ENCODE measurements around the gene TTBK2.
A peak's percentile ranks its signal among the peaks of the same experiment; 100 is the strongest.

Gene TTBK2

DNA sequence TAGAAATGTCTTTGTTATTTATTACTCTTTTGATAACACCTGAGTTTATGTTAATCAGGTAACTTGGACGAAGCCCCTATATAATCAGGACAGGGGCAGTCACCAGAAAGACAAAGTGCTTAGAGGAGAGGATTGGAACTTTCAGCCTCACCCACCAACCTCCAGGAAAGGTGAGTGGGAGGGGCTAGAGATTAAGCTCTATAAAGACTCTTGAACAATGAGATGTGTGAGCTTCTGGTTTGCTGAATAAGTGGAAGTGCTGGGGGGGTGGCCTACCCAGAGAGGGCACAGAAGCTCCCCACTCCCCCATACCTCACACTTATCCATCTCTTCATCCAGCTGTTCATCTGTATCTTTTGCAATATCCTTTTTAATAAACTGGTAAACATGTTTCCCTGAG is 73.9 kb downstream of the TTBK2 start:
- TF ChIP-seq, protein P1, sequence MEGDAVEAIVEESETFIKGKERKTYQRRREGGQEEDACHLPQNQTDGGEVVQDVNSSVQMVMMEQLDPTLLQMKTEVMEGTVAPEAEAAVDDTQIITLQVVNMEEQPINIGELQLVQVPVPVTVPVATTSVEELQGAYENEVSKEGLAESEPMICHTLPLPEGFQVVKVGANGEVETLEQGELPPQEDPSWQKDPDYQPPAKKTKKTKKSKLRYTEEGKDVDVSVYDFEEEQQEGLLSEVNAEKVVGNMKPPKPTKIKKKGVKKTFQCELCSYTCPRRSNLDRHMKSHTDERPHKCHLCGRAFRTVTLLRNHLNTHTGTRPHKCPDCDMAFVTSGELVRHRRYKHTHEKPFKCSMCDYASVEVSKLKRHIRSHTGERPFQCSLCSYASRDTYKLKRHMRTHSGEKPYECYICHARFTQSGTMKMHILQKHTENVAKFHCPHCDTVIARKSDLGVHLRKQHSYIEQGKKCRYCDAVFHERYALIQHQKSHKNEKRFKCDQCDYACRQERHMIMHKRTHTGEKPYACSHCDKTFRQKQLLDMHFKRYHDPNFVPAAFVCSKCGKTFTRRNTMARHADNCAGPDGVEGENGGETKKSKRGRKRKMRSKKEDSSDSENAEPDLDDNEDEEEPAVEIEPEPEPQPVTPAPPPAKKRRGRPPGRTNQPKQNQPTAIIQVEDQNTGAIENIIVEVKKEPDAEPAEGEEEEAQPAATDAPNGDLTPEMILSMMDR (IDR thresholded peaks at IDR 0.05), result no peak
- TF ChIP-seq ZFX (IDR thresholded peaks at IDR 0.05; ENCODE audit: borderline replicate concordance), result no peak
- H3K27ac ChIP-seq, result no peak overlapping the region

DNA sequence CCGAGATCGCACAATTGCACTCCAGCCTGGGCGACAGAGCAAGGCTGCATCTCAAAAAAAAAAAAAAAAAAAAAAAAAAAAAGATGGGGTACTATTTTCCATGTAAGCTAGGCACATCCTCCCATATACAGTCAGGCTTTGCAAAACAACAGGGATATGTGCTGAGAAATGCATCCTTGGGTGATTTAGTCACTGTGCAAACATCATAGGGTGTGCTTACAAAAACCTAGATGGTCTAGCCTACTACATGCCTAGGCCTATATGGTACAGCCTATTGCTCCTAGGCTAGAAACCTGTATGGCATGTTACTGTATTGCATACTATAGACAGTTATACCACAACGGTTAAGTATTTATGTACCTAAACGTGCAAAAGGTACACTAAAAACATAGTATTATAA is 75.0 kb downstream of the TTBK2 start:
- TF ChIP-seq, protein P1 (IDR thresholded peaks at IDR 0.05), result no peak
- no peak for TF ChIP-seq ZFX (IDR thresholded peaks at IDR 0.05; ENCODE audit: borderline replicate concordance)
- H3K27ac ChIP-seq, result no peak overlapping the region

DNA sequence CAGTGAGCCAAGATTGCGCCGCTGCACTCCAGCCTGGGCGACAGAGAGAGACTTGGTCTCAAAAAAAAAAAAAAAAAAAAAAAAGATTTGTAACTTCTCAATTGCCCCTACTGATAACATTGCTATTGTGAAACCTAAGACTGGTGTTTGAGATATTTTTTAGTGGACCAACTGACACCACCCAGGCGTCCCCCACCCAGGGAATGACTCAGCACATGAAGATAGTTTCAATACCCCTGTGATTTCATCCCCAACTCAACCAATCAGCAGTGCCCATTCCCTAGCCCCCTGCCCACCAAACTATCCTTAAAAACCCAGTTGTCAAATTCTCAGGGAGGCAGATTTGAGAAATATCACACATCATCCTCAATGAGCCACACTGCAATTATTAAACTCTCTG is 76.9 kb downstream of the TTBK2 start:
- H3K27ac ChIP-seq, result no peak overlapping the region
- TF ChIP-seq, protein P1 (IDR thresholded peaks at IDR 0.05), result no peak
- TF ChIP-seq ZFX (IDR thresholded peaks at IDR 0.05; ENCODE audit: borderline replicate concordance), result no peak

DNA sequence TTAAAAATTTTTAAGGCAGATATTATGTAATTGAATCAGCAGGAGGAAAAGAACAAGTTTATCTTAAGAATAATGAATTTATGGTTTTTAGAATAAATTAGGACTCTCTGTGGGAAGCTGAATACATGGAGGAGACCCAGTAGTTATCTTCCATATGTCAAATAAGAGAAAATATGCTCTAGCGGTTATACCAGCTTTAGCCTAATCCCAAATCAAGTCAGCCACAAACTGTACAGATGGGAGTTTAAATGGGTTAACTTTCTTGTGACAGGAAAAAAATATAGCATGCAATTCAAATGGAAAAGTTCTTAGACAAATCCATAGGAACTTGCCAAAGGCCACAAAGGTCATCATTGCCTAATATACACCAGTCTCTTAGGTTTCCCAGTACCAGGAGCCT is 84.3 kb downstream of the TTBK2 start:
- no peak for TF ChIP-seq ZFX (IDR thresholded peaks at IDR 0.05; ENCODE audit: borderline replicate concordance)
- TF ChIP-seq, protein P1 (IDR thresholded peaks at IDR 0.05), result no peak
- H3K27ac ChIP-seq, result no peak overlapping the region

DNA sequence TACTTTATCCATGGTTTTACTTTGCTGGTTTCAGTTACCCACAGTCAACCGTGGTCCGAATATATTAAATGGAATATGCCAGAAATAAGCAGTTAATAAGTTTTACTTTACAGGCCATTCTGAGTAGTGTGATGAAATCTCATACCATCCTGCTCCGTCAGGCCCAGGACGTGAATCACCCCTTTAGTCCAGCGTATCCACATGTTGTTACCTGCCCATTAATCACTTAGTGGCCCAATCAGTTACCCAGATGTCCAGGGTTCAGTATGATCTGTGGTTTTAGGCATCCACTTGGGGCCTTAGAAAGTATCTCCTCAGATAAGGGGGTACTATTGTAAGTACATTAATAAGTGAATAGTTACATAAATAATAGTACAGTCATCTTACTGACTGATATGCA is 88.0 kb downstream of the TTBK2 start:
- no peak overlapping the region for H3K27ac ChIP-seq
- TF ChIP-seq, protein P1 (IDR thresholded peaks at IDR 0.05), result no peak
- no peak for TF ChIP-seq ZFX (IDR thresholded peaks at IDR 0.05; ENCODE audit: borderline replicate concordance)

DNA sequence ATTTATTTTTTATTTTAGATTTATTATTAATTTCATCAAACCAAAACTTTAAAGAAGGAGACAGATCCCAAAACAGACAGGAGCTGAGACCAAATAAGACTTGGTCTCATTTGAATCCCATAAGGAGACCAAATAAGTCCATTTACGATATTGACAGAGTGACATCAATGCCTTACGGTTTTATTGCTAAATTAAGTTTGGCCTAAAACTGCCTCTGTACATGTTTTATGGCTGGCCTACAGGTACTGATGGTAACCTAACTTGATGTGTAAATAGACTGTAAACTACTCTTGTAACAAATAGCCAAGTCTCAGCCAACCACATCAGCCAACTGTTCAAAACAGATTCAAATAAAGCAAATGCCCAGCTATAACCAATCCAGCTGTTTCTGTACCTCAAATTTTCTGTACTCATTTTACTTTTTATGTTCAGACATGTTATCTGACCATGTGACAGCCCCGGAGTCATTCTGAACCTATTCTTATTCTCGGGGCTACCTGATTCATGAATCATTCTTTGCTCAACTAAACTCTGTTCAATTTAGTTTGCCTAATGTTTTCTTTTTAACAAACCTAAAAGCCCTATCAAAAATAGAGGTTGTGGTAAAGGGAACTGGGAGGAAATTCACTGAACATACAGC is 94.2 kb downstream of the TTBK2 start:
- H3K27ac ChIP-seq, result peak overlapping the region; percentile 74
- TF ChIP-seq ZFX (IDR thresholded peaks at IDR 0.05; ENCODE audit: borderline replicate concordance), result no peak
- TF ChIP-seq, protein P1 (IDR thresholded peaks at IDR 0.05), result no peak

DNA sequence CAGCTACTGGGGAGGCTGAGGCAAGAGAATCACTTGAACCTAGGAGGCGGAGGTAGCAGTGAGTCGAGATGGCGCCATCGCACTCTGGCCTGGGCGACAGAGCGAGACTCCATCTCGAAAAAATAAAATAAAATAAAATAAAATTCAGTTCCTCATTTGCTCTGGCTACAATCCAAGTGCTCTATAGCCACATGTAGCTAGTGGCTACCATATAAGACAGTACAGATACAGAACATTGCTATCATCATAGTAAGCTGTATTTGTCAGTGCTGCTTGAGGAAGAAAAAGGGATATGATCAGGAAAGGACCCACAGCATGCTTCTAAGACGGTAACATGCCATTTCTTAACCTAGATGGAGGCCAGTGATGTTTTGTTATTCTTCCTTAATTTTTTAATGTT is 95.0 kb downstream of the TTBK2 start:
- TF ChIP-seq, protein P1 (IDR thresholded peaks at IDR 0.05), result no peak
- TF ChIP-seq ZFX (IDR thresholded peaks at IDR 0.05; ENCODE audit: borderline replicate concordance), result no peak
- peak overlapping the region; percentile 74 for H3K27ac ChIP-seq

Measured in 22Rv1 (cell line).